GM19452 (cell line): Measurements from ENCODE around the gene ANOS1.

ENCODE experiments used
- ATAC-seq: cut with Tn5 transposase; IDR thresholded peaks from one replicate; pipeline ENCODE4 v1.9.1; 2021; ENCODE audit not compliant: unreplicated experiment

The ANOS1 gene

DNA sequence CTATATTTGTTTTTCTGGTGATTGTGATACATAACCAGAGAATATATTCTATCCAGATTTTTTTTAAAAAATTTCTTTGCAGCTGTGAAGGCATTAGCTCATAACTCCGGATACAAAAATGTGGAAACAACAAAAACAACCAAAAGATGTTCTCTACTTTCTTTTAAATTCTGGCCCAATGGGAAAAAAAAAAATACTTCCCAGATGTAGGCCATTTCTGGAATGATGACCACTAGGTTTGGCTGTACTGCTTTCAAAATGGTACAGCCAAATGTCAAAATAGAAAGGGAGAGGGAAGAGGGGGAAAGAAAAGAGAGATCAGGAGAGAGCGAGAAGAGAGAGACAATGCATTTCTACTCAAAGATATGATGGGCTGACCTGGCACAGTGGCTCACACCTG is 14.6 kb downstream of the ANOS1 start:
- no peak for ATAC-seq

DNA sequence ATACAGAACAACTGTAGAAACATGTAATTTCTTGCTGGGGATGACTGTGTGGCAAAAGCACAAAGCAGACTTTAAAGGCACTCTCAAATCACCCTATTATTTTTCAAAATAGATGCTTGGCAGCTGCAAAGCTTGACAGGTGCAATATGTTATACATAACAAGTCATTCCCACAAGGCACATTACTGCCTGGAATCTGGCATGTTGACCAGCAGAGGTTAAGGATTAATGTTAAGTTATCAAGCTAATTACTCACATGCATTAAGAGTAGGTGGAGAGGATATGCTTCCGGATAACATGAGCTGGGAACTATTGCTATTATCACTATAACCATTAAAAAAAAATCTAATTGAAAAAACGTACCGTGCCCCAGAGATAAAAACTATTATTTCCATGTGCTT is 17.8 kb downstream of the ANOS1 start:
- ATAC-seq, result no peak

DNA sequence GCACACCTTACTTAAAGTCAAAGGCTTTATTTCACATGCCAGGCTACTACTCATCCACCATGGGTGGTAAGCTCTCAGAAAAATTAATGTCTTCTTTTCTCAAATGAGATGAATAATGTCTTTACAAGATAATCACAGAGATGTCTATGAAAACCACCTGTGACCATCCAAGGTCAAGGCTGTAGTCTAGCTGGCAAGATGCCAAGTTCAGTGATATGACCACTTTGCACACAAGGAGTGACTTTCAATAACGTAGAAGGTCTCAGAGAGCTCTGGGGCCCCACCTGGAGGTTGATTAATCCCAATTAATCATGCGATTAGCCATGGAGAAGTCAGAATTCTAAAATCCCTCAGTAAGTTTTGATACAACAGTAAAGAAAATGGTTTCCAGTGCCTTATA is 20.5 kb downstream of the ANOS1 start:
- no peak for ATAC-seq

DNA sequence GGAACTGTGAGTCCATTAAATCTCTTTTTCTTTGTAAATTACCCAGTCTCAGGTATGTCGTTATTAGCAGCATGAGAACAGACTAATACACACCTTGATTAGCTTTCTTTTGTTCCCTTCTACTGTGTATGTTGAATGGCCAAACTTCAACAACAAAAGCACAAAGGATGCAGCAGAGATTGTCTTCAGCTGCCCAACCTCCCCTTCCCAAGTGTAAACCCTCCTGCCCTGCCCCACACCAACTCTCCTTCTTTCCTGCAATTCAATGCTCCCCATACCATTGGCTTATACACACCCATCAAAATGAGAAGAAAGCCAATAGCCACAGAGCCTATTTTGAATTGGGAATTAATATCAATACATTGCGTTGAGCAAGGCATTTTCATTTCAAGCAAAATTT is 27.8 kb downstream of the ANOS1 start:
- ATAC-seq, result no peak

DNA sequence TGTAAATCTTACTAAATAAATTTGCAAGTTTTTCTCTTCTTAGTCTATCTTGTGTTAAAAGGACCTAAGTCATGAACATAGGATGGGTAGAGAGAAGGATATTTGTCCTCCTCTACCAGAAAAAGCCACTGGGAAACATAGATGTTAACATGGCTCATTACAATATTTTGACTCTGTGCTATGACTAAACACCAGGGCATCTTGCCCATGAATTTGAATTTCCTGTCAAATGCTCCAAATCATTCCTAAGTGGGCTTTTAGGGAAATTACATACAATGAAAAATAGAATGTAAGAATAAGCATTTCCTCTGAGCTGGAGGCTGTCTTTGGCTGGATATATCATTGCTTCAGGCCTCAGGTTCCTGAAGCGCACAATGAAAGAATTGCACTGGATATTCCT is 39.1 kb downstream of the ANOS1 start:
- ATAC-seq, result no peak

DNA sequence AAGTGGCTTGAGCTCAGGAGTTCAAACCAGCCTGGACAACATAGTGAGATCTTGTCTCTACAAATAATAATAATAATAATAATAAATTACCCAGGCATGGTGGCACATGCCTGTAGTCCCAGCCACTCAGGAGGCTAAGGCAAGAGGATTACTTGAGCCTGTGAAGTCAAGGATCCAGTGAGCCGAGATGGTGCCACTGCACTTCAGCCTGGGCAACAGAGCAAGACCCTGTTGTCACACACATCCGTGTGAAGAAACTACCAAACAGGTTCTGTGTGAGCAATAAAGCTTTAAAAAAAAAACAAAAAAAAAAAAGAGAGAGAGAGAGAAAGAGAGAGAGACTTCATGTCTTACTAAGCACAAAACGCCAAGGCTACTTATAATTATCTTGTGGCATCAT is 42.5 kb downstream of the ANOS1 start:
- no peak for ATAC-seq

DNA sequence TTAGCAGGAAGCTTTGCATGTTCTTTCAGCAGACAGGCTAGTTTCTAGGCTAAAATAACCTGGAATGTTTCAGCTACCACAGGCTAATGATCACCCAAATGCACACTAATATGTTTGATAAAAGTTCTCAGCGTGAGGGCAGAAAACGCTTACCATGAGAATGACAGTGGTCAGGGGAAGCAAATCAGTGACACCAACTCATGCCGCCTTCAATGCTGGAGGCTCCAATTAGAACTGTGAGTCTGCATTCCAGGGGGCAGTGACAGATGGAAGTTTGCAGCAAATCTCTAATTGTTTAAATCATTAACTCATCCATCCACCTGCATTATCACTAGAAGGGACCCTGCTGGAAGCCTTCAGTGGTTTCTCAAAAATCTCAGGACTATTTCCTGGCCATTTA is 43.2 kb downstream of the ANOS1 start:
- ATAC-seq, result no peak

DNA sequence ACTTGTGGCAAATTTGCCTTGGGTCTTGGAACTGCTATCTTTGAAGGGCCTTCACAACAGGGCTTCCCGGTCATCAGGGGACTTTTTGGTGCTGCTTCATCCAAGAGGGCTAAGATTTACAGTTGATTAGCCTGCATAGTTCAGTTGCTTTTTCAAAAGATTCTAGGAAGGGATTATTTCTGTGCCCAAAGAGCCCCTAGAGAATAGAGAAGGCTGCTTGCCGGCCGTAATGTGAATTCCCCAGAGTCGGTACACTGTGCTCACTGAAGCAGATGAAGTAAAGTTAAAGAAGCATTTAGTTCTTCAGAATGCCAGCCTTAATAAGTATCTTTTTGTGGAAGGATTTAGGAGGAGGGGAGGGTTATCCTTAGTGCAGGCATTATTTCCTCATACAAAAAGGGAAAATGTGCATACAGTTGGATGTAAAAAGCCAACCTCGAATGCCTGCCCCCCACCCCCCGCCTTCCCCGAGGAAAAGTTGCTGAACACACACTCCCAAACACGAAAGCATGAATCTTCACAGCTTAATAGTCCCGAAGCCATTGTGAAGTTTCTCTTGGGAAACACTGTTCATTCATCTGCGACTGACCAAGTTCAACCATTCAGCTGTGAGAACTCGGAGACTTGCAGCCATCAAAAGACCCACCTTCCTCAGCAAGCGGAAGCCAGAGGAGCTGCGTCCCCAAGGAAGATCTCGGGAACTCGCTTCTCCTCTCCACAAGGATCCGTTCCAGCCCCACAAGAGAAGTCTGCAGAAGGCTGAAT is 47.6 kb downstream of the ANOS1 start:
- no peak for ATAC-seq

DNA sequence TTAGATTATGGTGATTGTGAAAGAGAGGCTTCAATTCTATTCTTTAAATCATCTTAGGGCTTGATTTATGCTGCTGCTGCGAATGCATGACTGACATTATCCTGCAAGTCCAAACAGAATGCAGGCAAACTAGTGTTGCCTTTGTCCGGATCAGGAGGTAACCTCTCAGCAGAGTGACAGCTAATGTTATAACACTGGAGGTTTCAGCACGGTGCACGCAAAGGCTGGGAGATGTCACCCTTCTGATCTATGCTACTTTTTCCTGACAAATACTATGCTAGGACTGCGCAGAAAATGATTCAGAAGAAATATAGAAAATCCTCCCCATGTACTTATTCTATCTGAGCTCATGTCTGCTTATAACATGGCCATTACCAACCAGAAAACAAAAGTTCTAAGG is 48.2 kb downstream of the ANOS1 start:
- ATAC-seq, result no peak

DNA sequence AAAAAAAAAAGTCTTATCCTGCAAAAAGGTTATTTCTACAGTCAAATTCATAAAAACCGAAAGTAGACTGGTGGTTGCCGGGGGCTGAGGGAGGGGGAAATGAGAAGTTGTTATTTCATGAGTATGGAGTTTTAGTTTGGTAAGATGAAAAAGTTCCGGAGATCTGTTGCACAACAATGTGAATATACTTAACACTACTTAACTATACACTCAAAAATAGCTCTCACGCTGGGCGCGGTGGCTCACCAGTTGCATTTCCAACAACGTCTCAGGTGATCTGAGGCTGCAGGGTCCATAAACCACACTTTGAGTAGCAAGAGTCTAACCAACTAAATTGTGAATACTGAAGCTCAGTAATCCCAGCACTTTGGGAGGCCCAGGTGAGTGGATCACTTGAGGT is 52.4 kb downstream of the ANOS1 start:
- ATAC-seq, result no peak

DNA sequence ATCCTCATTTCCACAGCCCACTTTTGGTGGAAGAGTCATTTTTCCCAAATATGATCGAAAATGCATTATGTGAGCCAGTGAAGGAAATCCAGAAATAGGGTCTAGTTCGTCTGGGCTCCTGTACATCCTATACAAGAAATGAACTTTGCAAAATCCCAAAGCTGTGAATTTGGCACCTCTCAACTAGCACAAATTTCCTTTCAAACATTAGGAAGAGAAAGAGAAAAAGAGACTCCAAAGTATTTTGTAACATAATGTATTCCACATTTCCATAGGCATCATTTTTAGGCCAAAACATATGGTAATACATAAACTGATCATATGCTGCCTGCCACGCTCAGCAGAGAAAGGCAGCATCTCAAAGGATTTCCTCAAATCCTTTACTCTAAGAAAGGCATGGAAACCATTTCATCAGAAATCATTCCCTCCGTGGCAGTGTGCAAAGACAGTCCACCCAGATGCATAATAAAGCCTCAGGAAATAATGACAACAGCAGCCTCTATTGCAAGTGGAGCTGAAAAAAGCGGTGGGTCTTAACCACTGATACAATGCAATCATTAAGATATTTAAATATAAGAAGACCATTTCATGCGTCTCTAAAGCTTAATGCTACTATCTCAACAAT is 56.8 kb downstream of the ANOS1 start:
- no peak for ATAC-seq

DNA sequence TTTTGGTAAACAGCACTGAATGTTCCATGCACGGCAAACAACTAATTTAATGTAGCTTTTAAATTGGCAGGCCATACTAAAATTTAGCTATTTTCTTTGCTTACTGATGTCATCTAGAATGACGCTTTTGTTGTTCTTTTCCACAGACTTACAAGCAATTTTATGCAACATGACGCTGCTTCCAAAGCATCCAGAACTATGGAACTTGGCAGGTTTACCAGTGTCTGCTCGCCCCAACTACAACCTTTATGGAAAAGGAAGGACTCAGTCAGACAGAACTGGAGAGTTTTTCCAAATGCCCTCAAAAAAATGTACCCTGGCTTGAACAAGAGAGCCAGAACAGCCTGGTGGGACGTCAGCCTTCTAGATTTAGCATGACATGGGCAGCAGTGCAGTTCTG is 58.7 kb downstream of the ANOS1 start:
- ATAC-seq, result no peak

DNA sequence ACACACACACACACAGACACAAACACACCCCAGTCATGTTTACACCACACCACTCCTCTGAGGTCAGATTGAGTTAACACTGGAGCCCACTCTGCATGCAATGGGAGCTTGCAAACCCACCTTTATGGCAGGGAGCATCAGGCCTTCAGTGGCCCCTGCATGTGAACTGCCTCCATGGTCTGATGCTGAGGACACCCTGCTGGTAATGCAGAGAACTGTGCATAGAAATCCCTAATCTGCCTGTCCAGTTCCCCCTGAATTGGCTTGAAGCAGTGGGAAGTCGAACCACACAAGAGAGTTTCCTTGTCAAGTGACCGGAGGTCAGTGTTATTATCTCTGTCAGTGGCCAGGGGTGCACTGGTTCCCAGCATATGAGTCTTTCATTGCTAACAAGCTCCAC is 59.8 kb downstream of the ANOS1 start:
- no peak for ATAC-seq

DNA sequence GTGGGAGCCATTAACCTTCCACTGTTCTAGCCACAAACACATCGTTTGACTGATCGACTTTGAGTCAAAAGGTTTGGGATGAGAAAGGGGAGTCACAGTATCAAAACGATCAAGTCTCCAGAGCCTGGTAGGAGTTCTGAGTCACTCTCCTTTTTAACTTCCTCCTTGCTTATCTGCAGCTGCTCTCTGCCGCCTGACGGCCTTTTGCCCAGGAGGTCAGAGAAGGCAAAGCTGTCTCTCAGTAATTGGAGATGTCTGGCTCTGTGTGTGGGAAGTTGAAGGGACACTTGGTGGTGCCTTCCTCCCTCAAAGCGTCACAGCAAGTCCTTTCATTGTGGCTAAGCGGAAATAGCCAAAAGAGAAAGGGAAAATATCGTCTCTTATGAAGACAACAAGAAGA is 63.1 kb downstream of the ANOS1 start:
- ATAC-seq, result no peak

DNA sequence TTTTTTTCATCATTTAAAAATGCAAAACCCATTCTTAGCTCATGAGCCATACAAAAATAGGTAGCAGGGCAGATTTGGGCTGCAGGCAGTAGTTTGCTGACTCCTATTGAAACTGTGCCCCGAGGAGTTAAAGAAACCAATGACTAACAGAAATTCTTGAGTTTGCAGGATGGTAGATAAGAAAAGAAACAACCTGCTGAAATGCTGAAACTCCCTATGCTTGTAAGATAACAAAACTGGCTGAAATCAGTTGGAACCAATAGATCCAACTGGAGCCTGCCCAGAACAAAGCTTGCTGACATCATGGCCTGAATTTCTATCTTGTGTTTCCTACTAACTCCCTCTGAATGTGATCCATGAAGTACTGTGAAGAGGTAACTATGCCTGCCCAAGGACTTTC is 68.6 kb downstream of the ANOS1 start:
- no peak for ATAC-seq

DNA sequence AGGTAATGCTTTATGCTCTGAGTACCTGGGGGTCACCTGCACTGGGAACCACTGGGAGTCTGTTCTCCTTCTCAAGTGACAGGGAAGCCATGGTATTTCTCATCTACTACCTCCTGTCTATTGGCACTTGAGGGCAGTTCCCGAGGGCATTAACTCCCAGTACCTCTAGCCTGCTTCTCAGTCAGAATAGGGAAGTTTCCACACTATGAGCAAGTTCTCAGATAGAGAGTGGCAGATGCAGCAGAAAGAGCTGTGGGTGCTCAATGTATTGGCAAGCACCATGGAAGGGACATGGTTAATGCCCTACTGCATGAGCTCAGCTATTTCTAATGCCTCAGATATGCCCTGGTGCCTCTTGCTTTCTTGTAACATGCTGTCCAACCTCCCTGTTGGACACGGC is 74.1 kb downstream of the ANOS1 start:
- no peak for ATAC-seq

DNA sequence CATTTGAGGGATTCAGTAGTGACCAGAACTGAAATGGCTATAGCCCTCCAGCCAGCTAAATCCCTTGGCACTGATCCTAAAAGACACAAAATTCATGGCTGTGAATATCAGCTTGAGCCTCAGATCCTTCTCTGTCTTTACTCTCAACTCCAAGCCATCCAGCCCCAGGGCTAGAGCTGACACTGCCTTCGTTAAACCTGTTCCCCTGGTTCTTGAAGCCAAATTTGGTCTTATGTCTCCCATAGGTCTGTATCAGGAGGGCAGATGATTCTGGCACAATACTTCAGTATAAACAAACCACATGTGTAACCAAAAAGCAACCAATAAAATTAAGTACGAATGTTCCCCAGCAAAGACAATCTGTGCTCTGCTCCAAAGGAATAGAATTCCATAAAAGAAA is 78.0 kb downstream of the ANOS1 start:
- ATAC-seq, result no peak

DNA sequence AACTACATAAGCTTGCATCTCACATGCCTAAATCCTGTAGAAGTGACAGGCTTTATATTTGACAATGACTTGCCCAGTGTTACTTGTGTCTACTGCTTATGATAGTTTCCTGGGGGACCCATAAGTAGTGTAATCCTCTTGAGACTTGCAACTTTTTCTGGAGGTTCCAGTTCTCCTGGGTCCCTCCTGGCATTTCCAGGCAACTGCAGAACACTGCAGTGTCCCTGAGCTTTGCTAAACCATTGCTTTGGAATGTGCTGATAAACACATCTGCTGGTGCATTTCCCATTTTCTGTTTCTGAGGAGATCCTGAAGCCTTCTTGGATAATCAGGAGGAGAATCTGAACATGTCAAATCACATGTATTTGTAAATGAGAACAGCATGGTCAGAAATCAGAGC is 82.0 kb downstream of the ANOS1 start:
- no peak for ATAC-seq

DNA sequence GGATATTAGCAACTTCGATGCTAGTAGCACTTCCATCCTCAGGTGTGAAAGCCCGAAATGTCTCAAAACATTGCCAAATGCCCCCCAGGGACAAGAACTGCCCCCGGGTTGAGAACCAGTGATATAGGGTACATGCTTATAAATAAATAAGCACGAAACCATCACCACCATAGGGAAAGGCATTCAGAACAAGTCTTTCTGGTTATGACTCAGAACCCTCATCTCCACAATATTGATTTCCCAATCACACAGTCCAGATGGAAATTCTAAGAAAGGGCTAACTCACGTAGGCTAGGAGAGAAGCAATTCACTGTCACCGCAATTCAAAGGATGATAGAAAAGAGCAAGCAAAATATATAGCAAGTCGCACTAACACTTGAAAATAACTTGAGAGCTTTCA is 84.8 kb downstream of the ANOS1 start:
- no peak for ATAC-seq

DNA sequence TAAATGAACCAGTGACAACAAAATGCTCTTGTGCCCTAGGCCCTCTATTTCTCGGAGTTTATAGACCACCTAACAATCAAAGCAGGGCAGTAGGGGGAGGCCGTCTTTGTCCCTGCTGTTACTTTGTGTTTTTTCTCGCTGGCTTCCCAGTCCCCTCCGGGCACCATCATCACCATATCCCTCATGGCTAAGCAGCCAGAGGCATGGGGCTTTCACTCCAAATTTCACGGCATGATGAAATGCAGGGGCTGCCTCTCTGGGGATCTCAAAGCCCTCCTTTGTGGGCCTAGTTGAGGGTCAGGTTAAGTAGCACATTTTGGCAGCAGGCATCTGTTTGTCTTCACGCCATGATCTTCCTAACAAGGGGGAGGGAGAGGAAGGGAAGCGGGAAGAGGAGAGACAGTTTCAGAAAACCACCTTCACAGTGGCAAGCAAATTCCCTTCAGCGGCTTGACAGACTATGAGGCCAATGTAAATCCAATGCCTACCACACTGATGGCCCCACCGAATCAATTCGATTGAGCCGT is 91.9 kb downstream of the ANOS1 start:
- no peak for ATAC-seq

DNA sequence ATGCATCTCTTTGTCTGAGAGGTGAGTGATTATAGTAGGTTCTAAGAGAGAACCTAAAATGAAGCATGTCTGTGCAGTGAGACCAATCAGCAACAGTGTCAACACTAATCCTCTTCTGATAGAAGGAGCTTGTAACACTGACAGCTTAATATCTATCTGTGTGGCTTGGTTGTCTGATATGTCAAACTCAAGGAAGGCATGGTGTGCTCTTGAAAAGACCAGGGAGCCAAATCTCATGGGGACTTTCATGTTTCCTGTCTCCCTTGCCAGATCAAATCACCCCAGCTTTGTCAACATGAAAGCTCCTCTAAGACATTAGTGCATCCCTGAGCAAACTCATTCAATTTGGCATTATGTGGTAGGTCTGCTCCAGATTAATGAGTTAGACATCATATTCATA is 95.4 kb downstream of the ANOS1 start:
- no peak for ATAC-seq

DNA sequence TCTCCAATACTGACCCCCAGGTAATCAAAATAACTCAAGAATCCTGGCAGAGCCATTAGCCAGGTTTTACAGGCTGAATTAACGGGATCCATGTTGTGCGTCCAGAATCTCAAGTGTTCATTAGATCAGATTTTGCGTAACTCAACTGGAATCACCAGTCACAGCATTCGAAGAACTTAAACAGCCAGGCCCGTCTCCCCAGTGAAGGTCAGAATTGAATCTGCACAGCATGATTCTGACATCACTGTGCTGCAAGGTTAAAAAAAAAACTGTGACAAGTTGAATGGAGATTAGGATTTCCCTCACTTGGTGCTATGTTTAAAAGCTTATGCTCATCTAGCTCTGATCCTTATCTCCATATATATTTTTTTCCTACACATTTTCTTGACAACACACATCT is 96.1 kb downstream of the ANOS1 start:
- no peak for ATAC-seq

DNA sequence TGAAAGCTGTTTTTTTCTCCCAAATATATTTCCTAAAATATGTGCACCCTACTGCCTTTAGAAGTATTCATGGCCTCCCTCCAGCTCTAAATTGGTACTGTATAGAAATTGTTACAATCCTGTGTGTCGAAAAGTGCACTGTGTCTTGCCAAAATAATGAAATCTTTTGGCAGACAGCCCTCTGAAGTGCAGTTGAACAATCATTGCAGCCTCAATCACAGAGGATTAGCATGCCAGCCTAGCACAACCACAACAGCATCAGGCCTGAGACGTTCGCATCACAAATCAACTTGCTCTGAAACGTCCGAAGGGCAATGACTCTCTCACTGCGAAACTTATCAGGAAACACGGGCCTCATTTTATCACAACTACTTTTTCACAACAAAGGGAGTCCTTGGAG is 99.0 kb downstream of the ANOS1 start:
- ATAC-seq, result no peak
